OCI-LY7 (cell line): ENCODE measurements around the gene CNTNAP1.
"Not testable (repeated sequence)": the region's sequence is repeated elsewhere in the genome, so short reads cannot be mapped to it uniquely, and the experiment has no call there.

Experiments used
- CTCF ChIP-seq: fragments of 200-600 bp; sonication (generic); conservative IDR thresholded peaks from 2 replicates; pipeline ENCODE4 v1.5.1; 2014; ENCODE audit warnings: mild to moderate bottlenecking, antibody characterized with exemption, low read length, moderate library complexity, mixed read lengths
- EZH2phosphoT487 ChIP-seq: fragments of 200-600 bp; sonication (generic); IDR thresholded peaks from 2 replicates; pipeline ENCODE4 v1.6.1; 2018; ENCODE audit warnings: low read depth, borderline replicate concordance, mild to moderate bottlenecking, mixed run types, antibody characterized with exemption, low read length, moderate library complexity, mixed read lengths

- TF ChIP-seq CTCF, EZH2phosphoT487: not testable (repeated sequence)
These were observed 60.6 kb downstream of the CNTNAP1 start for GRCh38 chr17:42742916-42743315.
